Suprapubic skin (tissue), 3 donors: Measurements from ENCODE around the gene WDR38.

Source experiments
- CTCF ChIP-seq, 2 donors: fragments of 200-600 bp in 1 of 2; fragments of 450-650 bp in 1 of 2; sonication (generic) in 1 of 2; IDR thresholded peaks; one replicate each; pipeline ENCODE4 v1.5.1; 2016 to 2019; ENCODE audit warnings: antibody characterized with exemption in 2 of 2, mild to moderate bottlenecking in 1 of 2, moderate library complexity in 1 of 2
- EP300 ChIP-seq: sonication (generic); formaldehyde crosslinking; IDR thresholded peaks from one replicate; pipeline ENCODE4 v1.6.1; 2017; ENCODE audit warnings: antibody characterized with exemption
- POLR2A ChIP-seq, 2 donors: fragments of 450-650 bp; IDR thresholded peaks; one replicate each; pipeline ENCODE4 v1.6.1; 2017; ENCODE audit warnings: antibody characterized with exemption in 2 of 2, mild to moderate bottlenecking in 2 of 2, moderate library complexity in 2 of 2

DNA sequence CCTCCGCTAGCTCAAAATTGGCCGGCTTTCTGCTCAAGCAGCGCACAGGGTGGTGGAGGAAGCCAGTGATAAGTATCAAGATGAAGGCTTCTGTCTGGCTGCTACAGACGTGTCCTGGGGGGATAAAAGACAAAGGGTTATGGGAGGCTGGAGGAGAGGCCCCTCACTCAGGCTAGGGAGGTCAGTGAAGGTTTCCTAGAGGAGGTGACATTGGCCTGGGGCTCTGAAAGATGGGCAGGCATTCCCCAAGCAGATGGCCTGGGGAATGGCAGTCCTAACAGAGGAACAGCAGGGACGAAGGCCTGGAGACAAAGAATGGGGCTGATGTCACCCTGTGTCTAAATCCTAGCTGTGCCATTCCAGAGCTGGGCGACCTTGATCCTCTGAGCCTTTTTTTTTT, 44.0 kb upstream of the WDR38 start:
- TF ChIP-seq EP300 = no peak
- TF ChIP-seq POLR2A (IDR thresholded peaks at IDR 0.05) = no peak
- no peak for TF ChIP-seq CTCF (IDR thresholded peaks at IDR 0.05)
